ENCODE measurements around the gene LAMA2.

LAMA2 gene

GRCh38 chr6:129356129-129356528, 473.2 kb downstream of the LAMA2 start:
- in situ Hi-C loops (cut with MboI; ENCODE audit: low sequenced_read_pairs, unreplicated experiment) = no loop called here
- TF ChIP-seq CTCF (IDR thresholded peaks at IDR 0.05; ENCODE audit: borderline replicate concordance, control extremely low read depth, extremely low read depth, insufficient read depth, missing control alignments) = no peak
- DNase-seq (ENCODE audit: low spot score) = no peak

- no peak for DNase-seq (ENCODE audit: low spot score)
- no peak for TF ChIP-seq CTCF (IDR thresholded peaks at IDR 0.05; ENCODE audit: borderline replicate concordance, control extremely low read depth, extremely low read depth, insufficient read depth, missing control alignments)
- in situ Hi-C loops (cut with MboI; ENCODE audit: low sequenced_read_pairs, unreplicated experiment) = no loop called here
Observed at GRCh38 chr6:129359811-129360681, 477.1 kb downstream of the LAMA2 start.

- no peak for DNase-seq (ENCODE audit: low spot score)
- TF ChIP-seq CTCF (IDR thresholded peaks at IDR 0.05; ENCODE audit: borderline replicate concordance, control extremely low read depth, extremely low read depth, insufficient read depth, missing control alignments) = no peak
- in situ Hi-C loops (cut with MboI; ENCODE audit: low sequenced_read_pairs, unreplicated experiment) = no loop called here
Observed at GRCh38 chr6:129360682-129360955, 477.7 kb downstream of the LAMA2 start.

GRCh38 chr6:129364037-129364436, 481.1 kb downstream of the LAMA2 start:
- no peak for TF ChIP-seq CTCF (IDR thresholded peaks at IDR 0.05; ENCODE audit: borderline replicate concordance, control extremely low read depth, extremely low read depth, insufficient read depth, missing control alignments)
- in situ Hi-C loops (cut with MboI; ENCODE audit: low sequenced_read_pairs, unreplicated experiment) = no loop called here
- no peak for DNase-seq (ENCODE audit: low spot score)

GRCh38 chr6:129364767-129365166, 481.8 kb downstream of the LAMA2 start:
- DNase-seq (ENCODE audit: low spot score) = no peak
- in situ Hi-C loops (cut with MboI; ENCODE audit: low sequenced_read_pairs, unreplicated experiment) = no loop called here
- TF ChIP-seq CTCF (IDR thresholded peaks at IDR 0.05; ENCODE audit: borderline replicate concordance, control extremely low read depth, extremely low read depth, insufficient read depth, missing control alignments) = no peak

- no peak for TF ChIP-seq CTCF (IDR thresholded peaks at IDR 0.05; ENCODE audit: borderline replicate concordance, control extremely low read depth, extremely low read depth, insufficient read depth, missing control alignments)
- DNase-seq (ENCODE audit: low spot score) = no peak
- in situ Hi-C loops (cut with MboI; ENCODE audit: low sequenced_read_pairs, unreplicated experiment) = no loop called here
Observed at GRCh38 chr6:129368076-129368475, 485.1 kb downstream of the LAMA2 start.

Measured in GM13976 (cell line).